Activated CD8-positive, alpha-beta memory T cell treated with anti-CD3 and anti-CD28 coated beads, Interleukin-2, amount 50 U/mL, for 48 hours (primary cell): ENCODE measurements around the gene NPHP3.
A peak's percentile ranks its signal among the peaks of the same experiment; 100 is the strongest.

Experiments
- DNase-seq: peaks from one replicate; pipeline ENCODE4 v3.0.0-alpha.2; 2020

Gene NPHP3

GRCh38 chr3:132682201-132682600 lies 40.0 kb downstream of the NPHP3 start:
- no peak for DNase-seq

GRCh38 chr3:132681421-132681820 lies 40.8 kb downstream of the NPHP3 start:
- DNase-seq = no peak

- DNase-seq = no peak
Measured at GRCh38 chr3:132679911-132680310, 42.3 kb downstream of the NPHP3 start.

- DNase-seq = no peak
Measured at GRCh38 chr3:132675408-132675807, 46.8 kb downstream of the NPHP3 start.

- DNase-seq = no peak
Measured at GRCh38 chr3:132669256-132669777, 52.9 kb downstream of the NPHP3 start.

- DNase-seq = no peak
Measured at GRCh38 chr3:132665230-132665745, 56.9 kb downstream of the NPHP3 start.

- no peak for DNase-seq
Measured at GRCh38 chr3:132662212-132662611, 60.0 kb downstream of the NPHP3 start.

GRCh38 chr3:132661101-132661500 lies 61.1 kb downstream of the NPHP3 start:
- no peak for DNase-seq

GRCh38 chr3:132660811-132661070 lies 61.5 kb downstream of the NPHP3 start:
- DNase-seq = no peak

- peak; percentile 85 for DNase-seq
Measured at GRCh38 chr3:132660052-132660810, 62.0 kb downstream of the NPHP3 start, which contains the start of gene UBA5. UBA5 (plus strand) TSS chr3:132660329; CDS start chr3:132660538, 209 bp downstream.

GRCh38 chr3:132659365-132660051 lies 62.7 kb downstream of the NPHP3 start, which contains the start of gene ACAD11:
ACAD11 (minus strand) TSS chr3:132659809; CDS start chr3:132659751, 58 bp downstream.
- peak; percentile 75 for DNase-seq

- no peak for DNase-seq
Measured at GRCh38 chr3:132659000-132659364, 63.2 kb downstream of the NPHP3 start.

GRCh38 chr3:132657869-132658747 lies 64.1 kb downstream of the NPHP3 start:
- no peak for DNase-seq

GRCh38 chr3:132655471-132655870 lies 66.7 kb downstream of the NPHP3 start:
- no peak for DNase-seq

GRCh38 chr3:132654721-132655120 lies 67.5 kb downstream of the NPHP3 start:
- DNase-seq = no peak

- no peak for DNase-seq
Measured at GRCh38 chr3:132654190-132654589, 68.0 kb downstream of the NPHP3 start.

GRCh38 chr3:132652640-132653270 lies 69.5 kb downstream of the NPHP3 start:
- no peak for DNase-seq

GRCh38 chr3:132650153-132650552 lies 72.1 kb downstream of the NPHP3 start:
- no peak for DNase-seq

- DNase-seq = no peak
Measured at GRCh38 chr3:132645058-132645457, 77.2 kb downstream of the NPHP3 start.

GRCh38 chr3:132643366-132643765 lies 78.8 kb downstream of the NPHP3 start:
- no peak for DNase-seq

- no peak for DNase-seq
Measured at GRCh38 chr3:132642539-132642847, 79.7 kb downstream of the NPHP3 start.

- DNase-seq = no peak
Measured at GRCh38 chr3:132641837-132642538, 80.2 kb downstream of the NPHP3 start.
